Measurements from ENCODE around the gene TRAF2.

Gene TRAF2

DNA sequence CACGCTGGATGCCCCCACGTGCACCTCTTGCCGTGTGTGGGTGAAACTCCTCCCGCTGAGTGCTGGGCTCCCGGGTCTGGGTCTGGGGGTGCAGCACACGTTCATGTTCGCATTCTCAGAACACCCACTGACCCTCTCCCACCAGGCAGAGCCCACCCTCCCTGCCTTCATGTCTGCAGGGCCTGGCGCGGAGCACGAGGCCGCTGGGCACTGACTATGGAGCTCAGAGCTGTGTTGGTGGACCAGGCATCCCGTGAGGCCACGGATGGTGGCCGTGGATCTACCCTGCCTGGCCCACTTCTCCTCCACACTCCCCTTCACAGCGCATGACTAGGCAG lies 74.6 kb downstream of the TRAF2 start:
- H3K27ac ChIP-seq (ENCODE audit: low read length), result no peak overlapping the region
- no peaks in the 10 kb centered on the region for H3K27me3 ChIP-seq (ENCODE audit: low read depth, low read length)
- TF ChIP-seq, protein P1, sequence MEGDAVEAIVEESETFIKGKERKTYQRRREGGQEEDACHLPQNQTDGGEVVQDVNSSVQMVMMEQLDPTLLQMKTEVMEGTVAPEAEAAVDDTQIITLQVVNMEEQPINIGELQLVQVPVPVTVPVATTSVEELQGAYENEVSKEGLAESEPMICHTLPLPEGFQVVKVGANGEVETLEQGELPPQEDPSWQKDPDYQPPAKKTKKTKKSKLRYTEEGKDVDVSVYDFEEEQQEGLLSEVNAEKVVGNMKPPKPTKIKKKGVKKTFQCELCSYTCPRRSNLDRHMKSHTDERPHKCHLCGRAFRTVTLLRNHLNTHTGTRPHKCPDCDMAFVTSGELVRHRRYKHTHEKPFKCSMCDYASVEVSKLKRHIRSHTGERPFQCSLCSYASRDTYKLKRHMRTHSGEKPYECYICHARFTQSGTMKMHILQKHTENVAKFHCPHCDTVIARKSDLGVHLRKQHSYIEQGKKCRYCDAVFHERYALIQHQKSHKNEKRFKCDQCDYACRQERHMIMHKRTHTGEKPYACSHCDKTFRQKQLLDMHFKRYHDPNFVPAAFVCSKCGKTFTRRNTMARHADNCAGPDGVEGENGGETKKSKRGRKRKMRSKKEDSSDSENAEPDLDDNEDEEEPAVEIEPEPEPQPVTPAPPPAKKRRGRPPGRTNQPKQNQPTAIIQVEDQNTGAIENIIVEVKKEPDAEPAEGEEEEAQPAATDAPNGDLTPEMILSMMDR (IDR thresholded peaks at IDR 0.05; ENCODE audit: low read depth, low read length), result no peak
- TF ChIP-seq EZH2phosphoT487 (IDR thresholded peaks at IDR 0.05; ENCODE audit: low read depth), result no peak
- no peak overlapping the region for H2AFZ ChIP-seq (ENCODE audit: low read depth, low read length)
- H3K4me1 ChIP-seq (ENCODE audit: low read length), result no peaks in the 10 kb centered on the region
- no peaks in the 10 kb centered on the region for H4K20me1 ChIP-seq (ENCODE audit: insufficient read depth, low read length)
- H3K9ac ChIP-seq (ENCODE audit: low read length), result no peak overlapping the region
- no peaks in the 10 kb centered on the region for H3K9me3 ChIP-seq (ENCODE audit: insufficient read depth, low read length)
- no peak overlapping the region for H3K4me2 ChIP-seq (ENCODE audit: low read length)
- H3K4me3 ChIP-seq (ENCODE audit: low read length), result no peak overlapping the region
- H3K36me3 ChIP-seq (replicated peaks; ENCODE audit: low read depth, low read length), result no peaks in the 10 kb centered on the region
- no peaks in the 10 kb centered on the region for H3K79me2 ChIP-seq (ENCODE audit: low read length)

DNA sequence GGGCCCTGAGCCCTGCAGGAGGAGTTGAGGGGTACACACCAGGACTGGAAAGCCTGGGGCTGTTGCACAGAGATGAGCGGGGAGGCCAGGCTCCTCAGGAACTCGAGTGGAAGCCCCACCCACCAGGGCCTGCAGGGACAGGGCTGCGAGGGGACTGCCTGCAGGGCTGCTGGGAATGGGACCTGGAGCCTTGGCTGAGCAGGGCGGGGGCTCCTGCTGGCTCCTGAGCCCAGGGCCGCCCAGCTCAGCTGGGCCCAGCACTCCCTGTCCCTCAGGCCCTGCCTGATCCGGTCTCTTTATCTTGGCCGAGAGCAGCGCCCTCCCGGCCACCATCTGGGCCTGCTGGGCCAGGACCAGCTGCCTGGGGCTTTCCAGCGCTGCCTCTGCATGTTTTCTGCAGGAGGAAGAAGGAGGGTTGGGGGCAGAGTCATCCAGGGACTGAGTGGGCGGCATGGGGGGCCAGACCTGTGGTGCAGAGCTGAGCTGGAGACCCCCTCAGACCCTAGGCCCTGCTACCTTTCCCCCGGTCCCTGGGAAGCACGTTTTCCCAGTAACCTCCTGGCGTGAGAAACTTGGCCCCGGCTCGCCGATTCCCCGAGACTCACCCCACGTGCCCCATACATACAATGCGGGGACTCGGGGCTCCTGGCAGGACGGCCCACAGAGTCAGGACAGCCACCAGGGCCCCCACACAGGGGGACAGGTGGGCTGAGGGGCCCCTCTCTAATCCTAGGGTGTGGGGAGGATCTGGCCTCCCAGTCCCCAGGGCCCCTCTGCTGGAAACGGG lies 75.2 kb downstream of the TRAF2 start:
- Histone ChIP-seq H3K9me3 (ENCODE audit: insufficient read depth, low read length) (no peaks in the 10 kb centered on the region), H3K27me3 (ENCODE audit: low read depth, low read length) (no peaks in the 10 kb centered on the region), H3K4me3 (ENCODE audit: low read length) (no peak overlapping the region), H3K4me2 (ENCODE audit: low read length) (no peak overlapping the region), H3K36me3 (replicated peaks; ENCODE audit: low read depth, low read length) (no peaks in the 10 kb centered on the region), H2AFZ (ENCODE audit: low read depth, low read length) (no peak overlapping the region), H3K79me2 (ENCODE audit: low read length) (no peaks in the 10 kb centered on the region), H4K20me1 (ENCODE audit: insufficient read depth, low read length) (no peaks in the 10 kb centered on the region), H3K9ac (ENCODE audit: low read length) (no peak overlapping the region), H3K27ac (ENCODE audit: low read length) (no peak overlapping the region), H3K4me1 (ENCODE audit: low read length) (no peaks in the 10 kb centered on the region)
- TF ChIP-seq, protein P1 (IDR thresholded peaks at IDR 0.05; ENCODE audit: low read depth, low read length), result no peak

DNA sequence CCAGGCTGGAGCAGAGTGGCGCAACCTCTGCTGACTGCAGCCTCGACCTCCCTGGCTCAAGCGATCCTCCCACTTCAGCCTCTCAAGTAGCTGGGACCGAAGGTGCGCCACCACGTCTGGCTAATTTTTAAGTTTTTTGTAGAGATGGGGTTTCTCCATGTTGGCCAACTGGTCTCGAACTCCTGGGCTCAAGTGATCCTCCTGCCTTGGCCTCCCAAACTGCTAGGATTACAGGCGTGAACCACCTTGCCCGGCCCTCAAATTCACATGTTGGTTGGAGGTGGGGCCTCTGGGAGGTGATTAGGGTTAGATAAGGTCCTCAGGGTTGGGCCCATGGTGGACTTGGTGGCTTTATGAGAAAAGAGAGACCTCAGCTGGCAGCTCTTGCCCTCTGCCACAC lies 75.8 kb downstream of the TRAF2 start:
- no peaks in the 10 kb centered on the region for H3K79me2 ChIP-seq (ENCODE audit: low read length)
- no peak overlapping the region for H3K27ac ChIP-seq (ENCODE audit: low read length)
- no peak overlapping the region for H3K4me3 ChIP-seq (ENCODE audit: low read length)
- no peak overlapping the region for H3K9ac ChIP-seq (ENCODE audit: low read length)
- TF ChIP-seq, protein P1 (IDR thresholded peaks at IDR 0.05; ENCODE audit: low read depth, low read length), result no peak
- TF ChIP-seq EZH2phosphoT487 (IDR thresholded peaks at IDR 0.05; ENCODE audit: low read depth), result no peak
- H3K9me3 ChIP-seq (ENCODE audit: insufficient read depth, low read length), result no peaks in the 10 kb centered on the region
- no peak overlapping the region for H2AFZ ChIP-seq (ENCODE audit: low read depth, low read length)
- H3K4me2 ChIP-seq (ENCODE audit: low read length), result no peak overlapping the region
- H3K36me3 ChIP-seq (replicated peaks; ENCODE audit: low read depth, low read length), result no peaks in the 10 kb centered on the region
- no peaks in the 10 kb centered on the region for H4K20me1 ChIP-seq (ENCODE audit: insufficient read depth, low read length)
- no peaks in the 10 kb centered on the region for H3K4me1 ChIP-seq (ENCODE audit: low read length)
- H3K27me3 ChIP-seq (ENCODE audit: low read depth, low read length), result no peaks in the 10 kb centered on the region

DNA sequence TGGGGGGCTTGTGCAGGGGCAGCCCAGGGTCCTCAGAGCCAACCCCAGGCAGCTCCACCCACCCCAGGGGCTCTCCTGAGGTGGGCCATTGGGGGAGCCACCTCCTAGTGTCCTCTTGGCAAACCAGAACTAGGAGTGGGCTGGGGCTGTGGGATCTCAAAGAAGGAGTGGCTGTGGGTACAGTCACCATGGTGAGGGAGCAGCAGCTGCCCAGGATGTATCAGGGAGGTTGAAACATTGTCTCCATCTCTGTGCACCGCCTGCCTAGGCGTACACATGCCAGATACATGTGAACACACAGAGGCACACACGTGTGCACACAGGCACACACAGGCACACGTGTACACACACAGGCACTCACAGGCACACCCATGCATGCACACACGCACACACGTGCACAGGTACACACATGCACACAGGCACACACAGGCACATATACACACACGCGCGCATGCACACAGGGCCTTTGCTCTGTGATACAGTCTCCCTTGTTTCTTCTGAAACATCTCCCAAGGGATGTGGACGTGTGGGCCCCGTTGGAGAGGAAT lies 76.5 kb downstream of the TRAF2 start:
- no peaks in the 10 kb centered on the region for H3K27me3 ChIP-seq (ENCODE audit: low read depth, low read length)
- no peak overlapping the region for H3K4me3 ChIP-seq (ENCODE audit: low read length)
- no peaks in the 10 kb centered on the region for H3K79me2 ChIP-seq (ENCODE audit: low read length)
- no peak overlapping the region for H2AFZ ChIP-seq (ENCODE audit: low read depth, low read length)
- H3K4me2 ChIP-seq (ENCODE audit: low read length), result no peak overlapping the region
- H3K36me3 ChIP-seq (replicated peaks; ENCODE audit: low read depth, low read length), result no peaks in the 10 kb centered on the region
- H3K9me3 ChIP-seq (ENCODE audit: insufficient read depth, low read length), result no peaks in the 10 kb centered on the region
- no peaks in the 10 kb centered on the region for H4K20me1 ChIP-seq (ENCODE audit: insufficient read depth, low read length)
- no peaks in the 10 kb centered on the region for H3K4me1 ChIP-seq (ENCODE audit: low read length)
- TF ChIP-seq, protein P1 (IDR thresholded peaks at IDR 0.05; ENCODE audit: low read depth, low read length), result no peak
- no peak for TF ChIP-seq EZH2phosphoT487 (IDR thresholded peaks at IDR 0.05; ENCODE audit: low read depth)
- H3K27ac ChIP-seq (ENCODE audit: low read length), result no peak overlapping the region
- no peak overlapping the region for H3K9ac ChIP-seq (ENCODE audit: low read length)
